ENCODE measurements around the gene SIGLEC1.

SIGLEC1 gene

DNA sequence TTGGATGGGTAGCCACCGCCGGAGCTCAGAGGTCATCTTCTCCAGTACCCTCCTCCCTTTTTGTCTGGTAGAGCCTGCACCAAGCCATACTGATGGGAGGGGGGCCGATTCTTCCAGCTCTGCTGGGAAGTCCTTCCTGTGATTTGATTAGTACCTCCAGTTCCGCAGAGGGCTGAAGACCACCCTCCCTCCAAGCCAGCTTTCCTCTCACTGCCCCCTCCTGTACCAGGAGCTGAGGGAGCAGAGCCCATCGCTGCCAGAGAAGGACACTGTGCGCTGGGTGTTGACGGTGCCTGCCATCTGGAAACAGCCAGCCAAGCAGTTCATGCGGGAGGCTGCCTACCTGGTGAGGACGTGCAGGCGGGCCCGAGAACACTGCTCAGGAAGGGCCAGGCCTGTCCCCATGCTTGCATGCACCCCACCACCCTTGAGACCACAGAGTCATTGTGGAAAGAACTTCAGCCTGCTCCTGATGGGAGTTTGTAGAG is 33.3 kb upstream of the SIGLEC1 start:
- H3K27me3 ChIP-seq (replicated peaks; ENCODE audit: insufficient read depth, low read length): peaks cover 14% of the 10 kb centered on the region
- no peaks in the 10 kb centered on the region for H3K9me2 ChIP-seq (replicated peaks; ENCODE audit: insufficient read depth, low read length)
- no peak for TF ChIP-seq CTCF (IDR thresholded peaks at IDR 0.05; ENCODE audit: low read length)
- TF ChIP-seq EZH2 (optimal IDR thresholded peaks at IDR 0.05; ENCODE audit: low read depth, low read length): no peak
- TF ChIP-seq EZH2phosphoT487 (IDR thresholded peaks at IDR 0.05; ENCODE audit: low read length): no peak
- H3K79me2 ChIP-seq (ENCODE audit: low read length): no peaks in the 10 kb centered on the region
- H3K36me3 ChIP-seq (replicated peaks; ENCODE audit: insufficient read depth, low read length): no peaks in the 10 kb centered on the region
- H3K9me3 ChIP-seq (replicated peaks; ENCODE audit: insufficient read depth, low read length): no peaks in the 10 kb centered on the region
- H3K4me1 ChIP-seq (ENCODE audit: low read length): no peaks in the 10 kb centered on the region
- H3K27ac ChIP-seq (ENCODE audit: low read length): no peak overlapping the region
- H3K9ac ChIP-seq (ENCODE audit: low read length): no peak overlapping the region
- no peaks in the 10 kb centered on the region for H3F3A ChIP-seq (ENCODE audit: insufficient read depth, low read length)
- H2AFZ ChIP-seq (ENCODE audit: low read length): no peak overlapping the region
- H4K20me1 ChIP-seq (ENCODE audit: insufficient read depth, low read length): no peaks in the 10 kb centered on the region
- no peak overlapping the region for H3K4me3 ChIP-seq (ENCODE audit: low read length)
- no peak overlapping the region for H3K4me2 ChIP-seq (ENCODE audit: low read depth, low read length)
- DNase-seq: no peak

DNA sequence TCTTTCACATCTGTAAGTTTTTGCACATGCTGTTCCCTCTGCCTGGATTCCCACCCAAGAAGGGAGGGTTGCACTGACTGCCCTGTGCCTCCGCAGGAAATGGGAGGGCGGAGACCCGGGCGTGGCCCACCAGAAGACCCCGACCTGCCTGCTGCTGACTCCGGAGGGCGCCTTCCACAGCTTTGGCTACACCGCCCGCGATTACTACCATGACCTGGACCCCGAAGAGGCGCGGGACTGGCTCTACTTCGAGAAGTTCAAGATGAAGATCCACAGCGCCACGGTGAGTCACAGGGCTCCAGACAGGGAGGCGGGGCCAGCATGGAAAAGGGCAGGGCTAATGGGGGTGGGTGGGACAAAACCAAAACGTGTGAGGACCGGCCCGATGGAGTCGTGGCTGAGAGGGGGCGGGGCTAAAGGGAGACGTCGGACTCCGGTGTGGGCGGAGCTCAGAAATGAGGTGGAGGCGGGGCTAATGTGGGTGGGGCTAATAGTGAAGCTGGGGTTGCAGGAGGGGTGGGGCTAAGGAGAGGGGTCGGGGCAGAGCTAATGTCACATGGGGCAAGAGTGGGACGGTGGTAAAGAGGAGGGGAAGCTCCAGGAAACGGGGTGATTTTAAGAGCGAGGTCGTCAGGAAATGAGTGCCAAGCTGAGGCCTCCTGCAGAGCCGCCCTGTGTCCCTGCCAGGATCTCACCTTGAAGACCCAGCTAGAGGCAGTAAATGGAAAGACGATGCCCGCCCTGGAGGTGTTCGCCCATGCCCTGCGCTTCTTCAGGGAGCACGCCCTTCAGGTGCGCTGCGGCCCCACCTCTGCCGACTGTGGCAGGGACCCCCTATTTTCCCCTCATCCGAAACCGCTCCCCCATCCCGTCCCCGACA is 32.6 kb upstream of the SIGLEC1 start:
- no peaks in the 10 kb centered on the region for H3K79me2 ChIP-seq (ENCODE audit: low read length)
- no peaks in the 10 kb centered on the region for H3K4me1 ChIP-seq (ENCODE audit: low read length)
- H3K4me3 ChIP-seq (ENCODE audit: low read length): no peak overlapping the region; the same call in 1 of the 2 replicates
- 0 out of 2 replicates have a peak overlapping the region, but pooled peaks have one; percentile 6 for H2AFZ ChIP-seq (ENCODE audit: low read length)
- H3K9me3 ChIP-seq (replicated peaks; ENCODE audit: insufficient read depth, low read length): no peaks in the 10 kb centered on the region
- H3K27me3 ChIP-seq (replicated peaks; ENCODE audit: insufficient read depth, low read length): peaks cover 14% of the 10 kb centered on the region
- no peaks in the 10 kb centered on the region for H3K9me2 ChIP-seq (replicated peaks; ENCODE audit: insufficient read depth, low read length)
- H3K9ac ChIP-seq (ENCODE audit: low read length): no peak overlapping the region
- H3K36me3 ChIP-seq (replicated peaks; ENCODE audit: insufficient read depth, low read length): no peaks in the 10 kb centered on the region
- peak; percentile 29 for DNase-seq
- no peak overlapping the region for H3K27ac ChIP-seq (ENCODE audit: low read length)
- TF ChIP-seq EZH2phosphoT487 (IDR thresholded peaks at IDR 0.05; ENCODE audit: low read length) (no peak), EZH2 (optimal IDR thresholded peaks at IDR 0.05; ENCODE audit: low read depth, low read length) (no peak), CTCF (IDR thresholded peaks at IDR 0.05; ENCODE audit: low read length) (no peak)
- no peaks in the 10 kb centered on the region for H4K20me1 ChIP-seq (ENCODE audit: insufficient read depth, low read length)
- peak overlapping the region; percentile 13; the same call in 1 of the 2 replicates for H3K4me2 ChIP-seq (ENCODE audit: low read depth, low read length)
- no peaks in the 10 kb centered on the region for H3F3A ChIP-seq (ENCODE audit: insufficient read depth, low read length)

- no peak overlapping the region for H3K27ac ChIP-seq (ENCODE audit: low read length)
- peaks cover 14% of the 10 kb centered on the region for H3K27me3 ChIP-seq (replicated peaks; ENCODE audit: insufficient read depth, low read length)
- no peaks in the 10 kb centered on the region for H3K36me3 ChIP-seq (replicated peaks; ENCODE audit: insufficient read depth, low read length)
- no peak for TF ChIP-seq CTCF (IDR thresholded peaks at IDR 0.05; ENCODE audit: low read length)
- H3K4me2 ChIP-seq (ENCODE audit: low read depth, low read length): no peak overlapping the region
- H2AFZ ChIP-seq (ENCODE audit: low read length): no peak overlapping the region
- H3K79me2 ChIP-seq (ENCODE audit: low read length): no peaks in the 10 kb centered on the region
- no peak overlapping the region for H3K4me3 ChIP-seq (ENCODE audit: low read length)
- H3K9ac ChIP-seq (ENCODE audit: low read length): no peak overlapping the region
- no peaks in the 10 kb centered on the region for H4K20me1 ChIP-seq (ENCODE audit: insufficient read depth, low read length)
- no peaks in the 10 kb centered on the region for H3K4me1 ChIP-seq (ENCODE audit: low read length)
- no peaks in the 10 kb centered on the region for H3K9me2 ChIP-seq (replicated peaks; ENCODE audit: insufficient read depth, low read length)
- H3K9me3 ChIP-seq (replicated peaks; ENCODE audit: insufficient read depth, low read length): no peaks in the 10 kb centered on the region
- H3F3A ChIP-seq (ENCODE audit: insufficient read depth, low read length): no peaks in the 10 kb centered on the region
- DNase-seq: no peak
Observed at GRCh38 chr20:3744037-3744436, 31.6 kb upstream of the SIGLEC1 start.

Data from MM.1S (cell line).